AG04450 (cell line): ENCODE data around the gene EXOC7. TPM values are rescaled to one million over a fixed set of nuclear protein-coding genes. Genes with fewer than 3 reads are reported as not detected.

Experiments used
- CTCF ChIA-PET: fragments of 300-600, 350-600 bp; formaldehyde crosslinking; extraction: SDS; loops from one replicate; lab custom pipeline; 2022; ENCODE audit warnings: antibody characterized with exemption, inconsistent platforms; lab: Charles Lee
- POLR2A ChIA-PET: fragments of 350-600 bp; formaldehyde crosslinking; extraction: SDS; loops from one replicate; lab custom pipeline; 2021; ENCODE audit warnings: antibody characterized with exemption, inconsistent platforms; lab: Yijun Ruan, JAX
- DNase-seq: peaks from one replicate; pipeline ENCODE4 v3.0.0-alpha.2; 2011; ENCODE audit warnings: low read depth, low spot score
- H3K27ac ChIP-seq: one replicate; pipeline ENCODE4 v1.5.1; 2012; ENCODE audit warnings: low read depth, low read length, control low read depth
- H3K27me3 ChIP-seq: one replicate; pipeline ENCODE4 v1.6.0; 2012; ENCODE audit warnings: low read length; ENCODE audit not compliant: control insufficient read depth, insufficient read depth
- H3K4me3 ChIP-seq: 2 replicates; pipeline ENCODE4 v1.5.1; 2011; ENCODE audit warnings: mild to moderate bottlenecking, low read depth, low read length, control low read depth
- H3K9me3 ChIP-seq: 2 replicates; pipeline ENCODE4 v1.5.1; 2012; ENCODE audit warnings: low read length; ENCODE audit not compliant: control insufficient read depth, insufficient read depth
- polyA plus RNA-seq: library from polyadenylated mRNA; depleted of rRNA; stranded (reverse); fragments of >200 nt; gene quantifications from 2 replicates; pipeline ENCODE4 v1.2.3, GENCODE V29; 2011
- TF ChIP-seq, protein P1 (sequence below): IDR thresholded peaks from 2 replicates; pipeline ENCODE4 v1.5.1; 2011; ENCODE audit warnings: low read depth, low read length, control low read depth, inconsistent platforms

The EXOC7 gene
- polyA plus RNA-seq, 1 experiment: 97.6 TPM

DNA sequence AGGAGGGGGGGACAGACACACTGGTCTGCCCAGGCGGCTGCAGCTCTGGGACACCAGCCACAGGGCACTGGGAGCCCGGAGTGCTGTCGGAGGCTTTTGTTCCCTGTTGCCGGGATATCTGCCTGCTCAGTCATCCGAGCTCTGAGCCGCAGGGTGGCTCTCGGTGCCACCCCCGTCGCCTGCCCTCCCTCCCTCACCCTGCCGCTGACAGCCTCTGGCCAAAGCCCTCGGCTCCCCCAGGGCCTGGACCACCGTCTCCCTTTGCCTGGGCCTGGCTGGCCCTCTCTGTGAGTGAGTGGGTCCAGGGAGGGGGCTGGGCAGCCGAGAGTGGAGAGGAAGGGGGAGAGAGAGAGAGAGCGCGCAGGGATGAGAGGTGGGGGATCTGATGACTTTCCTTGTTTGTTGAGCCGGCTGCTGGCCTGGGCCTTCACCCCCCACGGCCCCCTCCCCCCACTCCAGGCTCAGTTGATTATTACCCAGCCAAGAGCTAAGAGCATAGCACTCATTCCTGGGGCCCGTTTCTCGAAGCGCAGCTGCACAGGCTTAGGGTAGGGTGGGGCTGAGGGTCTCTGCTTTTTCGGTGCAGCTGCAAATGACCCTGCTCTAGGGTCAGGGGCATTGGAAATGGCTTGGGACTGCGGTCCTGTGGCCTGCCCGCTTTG is 34.8 kb upstream of the EXOC7 start:
- no peak for DNase-seq

DNA sequence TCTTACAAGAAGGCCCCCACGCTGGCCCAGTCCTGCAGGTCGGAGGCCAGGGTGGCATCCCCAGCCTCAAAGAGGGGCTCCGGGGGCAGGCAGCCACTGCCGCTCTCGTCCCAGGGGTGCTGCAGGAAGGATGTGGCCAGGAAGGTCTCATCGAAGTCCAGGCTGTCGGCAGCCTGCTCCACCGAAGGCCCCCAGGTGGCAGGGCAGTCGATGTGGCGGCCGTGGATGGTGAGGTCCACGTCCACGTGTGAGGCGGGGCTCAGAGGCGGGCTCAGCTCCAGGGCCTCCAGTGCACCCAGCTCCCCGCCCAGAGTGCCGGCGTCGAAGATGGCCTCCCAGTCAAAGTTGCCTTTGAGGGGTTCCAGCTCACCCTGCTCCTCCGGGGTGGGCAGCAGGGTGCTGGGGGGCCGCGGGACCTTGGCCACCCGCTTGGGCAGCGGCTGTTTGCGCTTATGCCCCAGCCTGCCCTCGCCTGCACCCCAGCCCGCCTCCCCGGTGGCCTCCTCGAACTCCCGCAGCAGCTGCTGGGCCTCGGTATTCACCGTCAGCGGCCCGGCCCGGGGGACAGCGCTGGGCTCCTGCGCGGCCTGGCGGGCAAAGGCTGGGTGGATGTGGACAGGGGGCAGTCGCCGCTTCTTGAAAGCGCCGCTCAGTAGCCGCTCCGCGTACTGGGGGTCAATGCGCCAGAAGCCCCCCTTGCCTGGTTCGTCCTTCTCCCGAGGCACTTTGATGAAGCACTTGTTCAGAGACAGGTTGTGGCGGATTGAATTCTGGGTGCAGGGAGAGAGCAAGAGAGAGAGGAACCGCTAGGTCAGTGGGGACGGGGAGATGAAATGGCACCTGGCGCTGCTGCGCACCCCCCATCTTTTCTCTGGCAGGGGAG is 34.0 kb upstream of the EXOC7 start:
- no peak overlapping the region for H3K27ac ChIP-seq

More for the DNA sequence above, 34.8 kb upstream of the EXOC7 start:
- Histone ChIP-seq H3K4me3 (no peak overlapping the region), H3K27ac (no peak overlapping the region), H3K9me3 (peaks cover 3% of the 10 kb centered on the region; the same call in 1 of the 2 replicates), H3K27me3 (peaks cover 97% of the 10 kb centered on the region)
- ChIA-PET POLR2A (no interaction called here), CTCF (interaction anchor here (0.9 kb wide), 1 partner anchor 141 kb away, joined by 3 read pairs; no protein-coding TSS in a partner anchor)
- TF ChIP-seq, protein P1, sequence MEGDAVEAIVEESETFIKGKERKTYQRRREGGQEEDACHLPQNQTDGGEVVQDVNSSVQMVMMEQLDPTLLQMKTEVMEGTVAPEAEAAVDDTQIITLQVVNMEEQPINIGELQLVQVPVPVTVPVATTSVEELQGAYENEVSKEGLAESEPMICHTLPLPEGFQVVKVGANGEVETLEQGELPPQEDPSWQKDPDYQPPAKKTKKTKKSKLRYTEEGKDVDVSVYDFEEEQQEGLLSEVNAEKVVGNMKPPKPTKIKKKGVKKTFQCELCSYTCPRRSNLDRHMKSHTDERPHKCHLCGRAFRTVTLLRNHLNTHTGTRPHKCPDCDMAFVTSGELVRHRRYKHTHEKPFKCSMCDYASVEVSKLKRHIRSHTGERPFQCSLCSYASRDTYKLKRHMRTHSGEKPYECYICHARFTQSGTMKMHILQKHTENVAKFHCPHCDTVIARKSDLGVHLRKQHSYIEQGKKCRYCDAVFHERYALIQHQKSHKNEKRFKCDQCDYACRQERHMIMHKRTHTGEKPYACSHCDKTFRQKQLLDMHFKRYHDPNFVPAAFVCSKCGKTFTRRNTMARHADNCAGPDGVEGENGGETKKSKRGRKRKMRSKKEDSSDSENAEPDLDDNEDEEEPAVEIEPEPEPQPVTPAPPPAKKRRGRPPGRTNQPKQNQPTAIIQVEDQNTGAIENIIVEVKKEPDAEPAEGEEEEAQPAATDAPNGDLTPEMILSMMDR: no peak

DNA sequence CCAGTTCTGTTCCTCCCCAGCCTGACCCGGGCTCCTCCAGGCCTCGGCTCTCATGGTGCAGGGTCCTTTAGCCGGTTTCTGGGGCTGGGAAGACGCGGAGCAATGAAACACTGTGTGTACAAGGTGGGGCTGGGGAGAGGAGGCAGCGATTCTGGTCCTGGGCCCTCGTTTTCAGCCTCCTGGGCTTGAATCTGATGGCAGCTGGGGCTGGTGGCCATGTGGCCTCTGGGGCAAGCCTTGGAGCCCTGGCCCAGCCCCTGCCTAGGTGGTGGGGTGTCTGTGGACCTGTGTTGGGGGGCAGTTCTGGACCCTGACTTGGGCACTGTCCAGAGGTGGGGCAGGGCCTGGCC is 33.4 kb upstream of the EXOC7 start:
- CTCF ChIA-PET: no interaction called here
- POLR2A ChIA-PET: no interaction called here
- TF ChIP-seq, protein P1: no peak
- Histone ChIP-seq H3K4me3 (no peak overlapping the region), H3K27me3 (peaks cover 98% of the 10 kb centered on the region), H3K9me3 (peaks cover 3% of the 10 kb centered on the region; the same call in 1 of the 2 replicates), H3K27ac (no peak overlapping the region)
- no peak for DNase-seq

More for the DNA sequence above, 34.0 kb upstream of the EXOC7 start:
- TF ChIP-seq, protein P1: no peak
- peaks cover 99% of the 10 kb centered on the region for H3K27me3 ChIP-seq
- H3K9me3 ChIP-seq: peaks cover 3% of the 10 kb centered on the region; the same call in 1 of the 2 replicates
- DNase-seq: no peak
- no peak overlapping the region for H3K4me3 ChIP-seq
- ChIA-PET CTCF (no interaction called here), POLR2A (no interaction called here)

DNA sequence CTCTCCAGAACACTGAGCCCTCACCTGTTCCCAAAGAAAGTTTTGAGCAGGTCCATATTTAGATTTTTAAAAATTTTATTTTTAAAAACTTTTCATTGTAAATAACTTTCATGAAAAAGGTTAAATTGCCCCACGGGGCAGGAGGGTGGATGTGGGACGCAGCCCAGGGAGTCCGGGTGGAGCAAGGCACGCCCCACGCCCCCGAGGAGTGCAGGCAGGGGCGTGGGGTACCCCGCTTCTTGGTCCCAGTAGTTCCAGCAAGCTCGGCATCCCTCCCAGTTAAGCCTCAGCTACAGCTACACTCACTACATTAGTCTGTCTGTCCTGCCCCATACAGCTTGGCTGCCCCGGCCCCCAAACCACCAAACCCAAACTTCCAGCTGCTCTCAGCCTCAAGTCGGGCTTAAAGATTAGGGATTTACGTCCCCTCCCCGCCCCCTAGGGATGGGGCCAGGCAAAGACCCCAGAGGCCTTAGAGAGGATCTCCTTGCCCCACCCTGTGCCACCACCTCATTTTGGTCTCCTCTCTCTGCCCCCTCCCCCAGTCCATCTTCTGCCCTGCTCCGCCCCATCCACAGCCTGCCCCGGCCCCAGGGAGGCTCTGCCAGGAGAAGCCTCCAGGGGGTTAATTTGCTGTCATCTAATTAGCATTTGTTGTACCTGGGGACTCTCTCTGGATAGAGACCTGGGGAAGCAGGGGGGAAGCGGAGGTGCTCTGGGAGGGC is 32.9 kb upstream of the EXOC7 start:
- H3K4me3 ChIP-seq: no peak overlapping the region
- DNase-seq: no peak
- ChIA-PET CTCF (no interaction called here), POLR2A (no interaction called here)
- no peak overlapping the region for H3K27ac ChIP-seq
- H3K9me3 ChIP-seq: peaks cover 3% of the 10 kb centered on the region; the same call in 1 of the 2 replicates
- peaks cover 98% of the 10 kb centered on the region for H3K27me3 ChIP-seq
- TF ChIP-seq, protein P1: no peak
